SU-DHL-6 (cell line): Measurements from ENCODE around the gene CDKN3.

Experiments used
- H2AFZ ChIP-seq: fragments of 200-600 bp; sonication (generic); 2 replicates; pipeline ENCODE4 v1.6.1; 2014; ENCODE audit warnings: low read depth, mild to moderate bottlenecking, moderate library complexity, mixed read lengths, antibody characterized with exemption, low read length; ENCODE audit not compliant: severe bottlenecking
- H3F3A ChIP-seq: fragments of 200-600 bp; shearing (Covaris generic); 2 replicates; pipeline ENCODE4 v1.6.0; 2016; ENCODE audit warnings: antibody characterized with exemption, mild to moderate bottlenecking; ENCODE audit not compliant: insufficient read depth
- H3K27ac ChIP-seq: fragments of 200-600 bp; sonication (generic); 2 replicates; pipeline ENCODE4 v1.5.1; 2016; ENCODE audit warnings: low read depth, mild to moderate bottlenecking, low read length, moderate library complexity, mixed read lengths
- H3K27me3 ChIP-seq: fragments of 200-600 bp; sonication (generic), shearing (Covaris generic); 2 replicates; pipeline ENCODE4 v1.6.0; 2014; ENCODE audit warnings: mild to moderate bottlenecking, low read length
- H3K36me3 ChIP-seq: fragments of 200-600 bp; sonication (generic); 2 replicates; pipeline ENCODE4 v1.6.1; 2014; ENCODE audit warnings: mild to moderate bottlenecking, low read length, mixed read lengths
- H3K4me2 ChIP-seq: fragments of 300-600, 200-600 bp; shearing (Covaris generic), sonication (generic); 2 replicates; pipeline ENCODE4 v1.6.0; 2014; ENCODE audit warnings: low read length, low read depth, mild to moderate bottlenecking; ENCODE audit not compliant: poor library complexity, severe bottlenecking
- H3K4me3 ChIP-seq: fragments of 200-600 bp; sonication (generic); 2 replicates; pipeline ENCODE4 v1.5.1; 2014; ENCODE audit warnings: antibody characterized with exemption, low read length, mild to moderate bottlenecking, mixed read lengths; ENCODE audit not compliant: insufficient read depth, poor library complexity, severe bottlenecking
- H3K79me2 ChIP-seq: fragments of 200-600 bp; sonication (generic); 2 replicates; pipeline ENCODE4 v1.6.1; 2014; ENCODE audit warnings: mild to moderate bottlenecking, low read length, moderate library complexity; ENCODE audit not compliant: insufficient read depth
- H3K9ac ChIP-seq: fragments of 200-600 bp; sonication (generic); 2 replicates; pipeline ENCODE4 v1.7.0; 2014; ENCODE audit warnings: mild to moderate bottlenecking, low read length
- H3K9me2 ChIP-seq: fragments of 200-600 bp; sonication (generic); replicated peaks from 2 replicates; pipeline ENCODE4 v1.6.1; 2014; ENCODE audit warnings: low read length; ENCODE audit not compliant: insufficient read depth
- H3K9me3 ChIP-seq: fragments of 200-600 bp; sonication (generic); 2 replicates; pipeline ENCODE4 v1.6.1; 2014; ENCODE audit warnings: low read length, mixed read lengths; ENCODE audit not compliant: insufficient read depth
- H4K20me1 ChIP-seq: fragments of 200-600 bp; sonication (generic); 2 replicates; pipeline ENCODE4 v1.6.1; 2014; ENCODE audit warnings: low read depth, mild to moderate bottlenecking, antibody characterized with exemption, low read length, moderate library complexity, mixed read lengths
- CTCF ChIP-seq: fragments of 200-600 bp; sonication (generic); IDR thresholded peaks from one replicate; pipeline ENCODE4 v1.5.1; 2017; ENCODE audit warnings: antibody characterized with exemption, mild to moderate bottlenecking, low read length, moderate library complexity; ENCODE audit not compliant: insufficient read depth, poor library complexity, severe bottlenecking
- EZH2phosphoT487 ChIP-seq: fragments of 200-600 bp; sonication (generic), shearing (Covaris generic); conservative IDR thresholded peaks from 2 replicates; pipeline ENCODE4 v1.6.1; 2018; ENCODE audit warnings: mild to moderate bottlenecking, antibody characterized with exemption, low read length, moderate library complexity, mixed read lengths

The CDKN3 gene

GRCh38 chr14:54465654-54466053, 68.8 kb downstream of the CDKN3 start:
- no peak overlapping the region for H3K9ac ChIP-seq
- H3K9me3 ChIP-seq, result no peaks in the 10 kb centered on the region
- no peaks in the 10 kb centered on the region for H3F3A ChIP-seq
- no peak overlapping the region for H3K4me3 ChIP-seq
- no peaks in the 10 kb centered on the region for H4K20me1 ChIP-seq
- no peak overlapping the region for H3K27ac ChIP-seq
- H3K27me3 ChIP-seq, result no peaks in the 10 kb centered on the region
- no peak overlapping the region for H2AFZ ChIP-seq
- no peak overlapping the region for H3K4me2 ChIP-seq
- TF ChIP-seq CTCF, result no peak
- no peak for TF ChIP-seq EZH2phosphoT487
- H3K36me3 ChIP-seq, result no peaks in the 10 kb centered on the region
- H3K79me2 ChIP-seq, result no peaks in the 10 kb centered on the region
- no peaks in the 10 kb centered on the region for H3K9me2 ChIP-seq

DNA sequence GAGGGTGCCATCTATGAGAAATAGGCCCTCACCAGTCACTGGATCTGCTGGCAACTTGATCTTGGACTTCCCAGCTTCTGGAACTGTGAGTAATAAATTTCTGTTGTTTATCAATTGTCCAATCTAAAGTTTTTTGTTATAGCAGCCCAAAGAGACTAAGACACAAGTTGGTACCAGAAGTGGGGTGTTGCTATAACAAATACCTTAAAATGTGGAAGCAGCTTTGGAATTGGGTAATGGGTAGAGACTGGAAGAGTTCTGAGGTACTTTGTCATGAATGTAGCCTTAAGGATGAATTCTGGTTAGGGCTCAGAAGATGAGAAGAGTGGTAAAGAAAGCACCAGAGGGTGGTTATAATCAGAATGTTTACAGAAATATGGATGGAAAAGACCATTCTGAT, 70.5 kb downstream of the CDKN3 start:
- Histone ChIP-seq H3K27ac (no peak overlapping the region), H3K27me3 (no peaks in the 10 kb centered on the region), H2AFZ (no peak overlapping the region), H3K4me2 (no peak overlapping the region), H3K9me3 (no peaks in the 10 kb centered on the region), H3K9me2 (no peaks in the 10 kb centered on the region), H3K36me3 (no peaks in the 10 kb centered on the region), H3K9ac (no peak overlapping the region), H4K20me1 (no peaks in the 10 kb centered on the region), H3F3A (no peaks in the 10 kb centered on the region), H3K4me3 (no peak overlapping the region), H3K79me2 (no peaks in the 10 kb centered on the region)
- TF ChIP-seq EZH2phosphoT487 (no peak), CTCF (no peak)
